HepG2 (cell line): ENCODE measurements around the gene KCNJ14. TPM values are rescaled to one million over a fixed set of nuclear protein-coding genes. Genes with fewer than 3 reads are reported as not detected.

Experiments used
- GMEB1 ChIP-seq: sonication (generic); formaldehyde crosslinking; IDR thresholded peaks from 2 replicates; pipeline ENCODE4 v1.5.1; 2020; ENCODE audit warnings: missing genetic modification reagents, mild to moderate bottlenecking, borderline replicate concordance
- HMGXB3 ChIP-seq: sonication (generic); formaldehyde crosslinking; IDR thresholded peaks from 2 replicates; pipeline ENCODE4 v1.4.0; 2020; ENCODE audit warnings: missing genetic modification reagents, borderline replicate concordance
- PHF5A ChIP-seq: IDR thresholded peaks from one replicate; pipeline ENCODE4 v1.6.1; 2018; ENCODE audit warnings: low read depth, missing genetic modification reagents; ENCODE audit not compliant: unreplicated experiment
- PHF8 ChIP-seq: sonication (generic); formaldehyde crosslinking; IDR thresholded peaks from 2 replicates; pipeline ENCODE4 v1.5.0; 2020; ENCODE audit warnings: missing genetic modification reagents
- RXRB ChIP-seq: IDR thresholded peaks from 2 replicates; pipeline ENCODE4 v1.6.1; 2016; ENCODE audit warnings: borderline replicate concordance, missing genetic modification reagents, missing compliant biosample characterization
- SAP130 ChIP-seq: IDR thresholded peaks from 2 replicates; pipeline ENCODE4 v1.6.1; 2016; ENCODE audit warnings: low read depth
- THAP11 ChIP-seq: IDR thresholded peaks from 2 replicates; pipeline ENCODE4 v1.6.1; 2016; ENCODE audit warnings: missing biosample characterization, missing genetic modification reagents
- ZBTB7A ChIP-seq: sonication (generic); formaldehyde crosslinking; IDR thresholded peaks from 2 replicates; pipeline ENCODE4 v1.8.0; 2022; ENCODE audit warnings: mild to moderate bottlenecking, missing genetic modification reagents
- ZFP37 ChIP-seq: sonication (generic); formaldehyde crosslinking; IDR thresholded peaks from 2 replicates; pipeline ENCODE4 v1.4.0; 2020; ENCODE audit warnings: missing genetic modification reagents, borderline replicate concordance
- ZNF251 ChIP-seq: sonication (generic); formaldehyde crosslinking; IDR thresholded peaks from 2 replicates; pipeline ENCODE4 v1.9.0; 2021; ENCODE audit warnings: mild to moderate bottlenecking, missing genetic modification reagents
- ZNF281 ChIP-seq: sonication (generic); formaldehyde crosslinking; IDR thresholded peaks from 2 replicates; pipeline ENCODE4 v1.4.0; 2020; ENCODE audit warnings: missing genetic modification reagents, borderline replicate concordance
- ZNF614 ChIP-seq: IDR thresholded peaks from 2 replicates; pipeline ENCODE4 v1.6.1; 2018; ENCODE audit warnings: missing biosample characterization, missing genetic modification reagents, inconsistent platforms, borderline replicate concordance
- ZNF629 ChIP-seq: sonication (generic); formaldehyde crosslinking; conservative IDR thresholded peaks from 2 replicates; pipeline ENCODE4 v1.5.0; 2020; ENCODE audit warnings: missing genetic modification reagents
- ZNF768 ChIP-seq: sonication (generic); formaldehyde crosslinking; IDR thresholded peaks from 2 replicates; pipeline ENCODE4 v1.4.0; 2020; ENCODE audit warnings: missing genetic modification reagents
- ZNF800 ChIP-seq: sonication (generic); formaldehyde crosslinking; IDR thresholded peaks from 2 replicates; pipeline ENCODE4 v1.4.0; 2020; ENCODE audit warnings: missing genetic modification reagents
- polyA plus RNA-seq, 8 experiments: library from polyadenylated mRNA; depleted of rRNA in 3 of 8; stranded (reverse) in 7 of 8; unstranded in 1 of 8; fragments of >200 nt; fragmentation: Illumina TruSeq in 4 of 8; extraction: Trizol in 4 of 8; gene quantifications; 2 replicates each; pipeline versions ENCODE4 v1.2.1 to v1.2.3, GENCODE V29; 2011 to 2016; ENCODE audit warnings: low read depth in 4 of 8, missing spikeins in 1 of 8, mixed read lengths in 1 of 8; ENCODE audit not compliant: insufficient read depth in 1 of 8
- total RNA-seq, 5 experiments: library from RNA; depleted of rRNA; stranded (reverse); fragments of >200 nt; fragmentation: Illumina TruSeq; extraction: Trizol; gene quantifications; 2 replicates each; pipeline ENCODE4 v1.2.3, GENCODE V29; 2016; ENCODE audit warnings: low read depth in 1 of 5

Gene KCNJ14
- total and polyA plus RNA-seq, 2 of the 13 experiments (the other 11 are each of a cell fraction or from before 2014, with no cell fraction given), result 0.20 to 0.51 TPM

- no peak for TF ChIP-seq HMGXB3 (CRISPR knock-in tag)
- TF ChIP-seq ZNF768 (CRISPR knock-in tag), result peak; percentile 33; the same call in 1 of the 2 replicates
- peak; percentile 98 for TF ChIP-seq ZNF629 (CRISPR knock-in tag)
- TF ChIP-seq ZBTB7A (CRISPR knock-in tag), result peak; percentile 94; the same call in 1 of the 2 replicates
- TF ChIP-seq PHF5A (CRISPR knock-in tag), result no peak
- TF ChIP-seq ZFP37 (CRISPR knock-in tag), result no peak
- 0 out of 2 replicates have a peak, but pooled peaks have one; percentile 4 for TF ChIP-seq RXRB (CRISPR knock-in tag)
- TF ChIP-seq ZNF251 (CRISPR knock-in tag), result no peak
- TF ChIP-seq ZNF614, result peak; percentile 19; the same call in 1 of the 2 replicates
- TF ChIP-seq GMEB1 (CRISPR knock-in tag), result peak; percentile 13; the same call in 1 of the 2 replicates
- peak; percentile 66 for TF ChIP-seq PHF8
- peak; percentile 99 for TF ChIP-seq THAP11 (CRISPR knock-in tag)
- peak; percentile 86 for TF ChIP-seq ZNF800 (CRISPR knock-in tag)
- TF ChIP-seq ZNF281 (CRISPR knock-in tag), result peak; percentile 52; the same call in 1 of the 2 replicates
- peak; percentile 47 for TF ChIP-seq SAP130 (CRISPR knock-in tag)
These were observed 58.1 kb downstream of the KCNJ14 start (continued) for GRCh38 chr19:48513289-48514122.
